T-helper 17 cell (primary cell): ENCODE results near the gene MAP2. TPM values are rescaled to one million over a fixed set of nuclear protein-coding genes. Genes with fewer than 3 reads are reported as not detected.
"Not testable (repeated sequence)": the region's sequence is repeated elsewhere in the genome, so short reads cannot be mapped to it uniquely, and the experiment has no call there.

Experiments
- ATAC-seq: fragments of 150-1000 bp; cut with Tn5 transposase; 2 replicates; pipeline ENCODE4 v1.10.0; 2021; ENCODE audit warnings: mild to moderate bottlenecking, moderate library complexity
- DNase-seq, 3 donors: peaks; one replicate each; pipeline versions ENCODE4 v3.0.0 to v3.0.0-alpha.2; 2020 to 2021
- H3K9me3 ChIP-seq: one replicate; pipeline ENCODE4 v1.7.0; 2013; ENCODE audit warnings: low read length, mild to moderate bottlenecking; ENCODE audit not compliant: control insufficient read depth, poor library complexity, severe bottlenecking
- H3K27ac Mint-ChIP-seq: one replicate; pipeline ENCODE4 v1.8.0; 2022; ENCODE audit warnings: mild to moderate bottlenecking, moderate library complexity, mixed read lengths
- H3K27me3 Mint-ChIP-seq: one replicate; pipeline ENCODE4 v1.8.0; 2022; ENCODE audit warnings: mixed read lengths
- H3K36me3 Mint-ChIP-seq: one replicate; pipeline ENCODE4 v1.8.0; 2022; ENCODE audit warnings: low read depth, mixed read lengths
- H3K4me1 Mint-ChIP-seq: one replicate; pipeline ENCODE4 v1.8.0; 2022; ENCODE audit warnings: mild to moderate bottlenecking, mixed read lengths
- H3K4me3 Mint-ChIP-seq: one replicate; pipeline ENCODE4 v1.8.0; 2022; ENCODE audit warnings: mild to moderate bottlenecking, moderate library complexity, mixed read lengths
- total RNA-seq, 4 donors: library from RNA in 2 of 4; stranded (reverse) in 2 of 4; gene quantifications; one replicate each; pipeline ENCODE4 v1.2.3 and lab custom pipeline; 2022 to 2026

MAP2 gene
- total RNA-seq, 2 donors from 2014 or later = 0.17 to 0.94 TPM

- Mint-ChIP-seq H3K27ac (no peak overlapping the region), H3K36me3 (peaks cover 2% of the 10 kb centered on the region), H3K4me3 (no peak overlapping the region), H3K27me3 (no peaks in the 10 kb centered on the region), H3K4me1 (no peaks in the 10 kb centered on the region)
- H3K9me3 ChIP-seq = no peaks in the 10 kb centered on the region
- DNase-seq = no peak
- no peak for ATAC-seq
Measured at GRCh38 chr2:209472871-209473270, 49.0 kb downstream of the MAP2 start.

- peaks cover 2% of the 10 kb centered on the region for H3K36me3 Mint-ChIP-seq
- no peak overlapping the region for H3K27ac Mint-ChIP-seq
- H3K9me3 ChIP-seq = no peaks in the 10 kb centered on the region
- H3K4me1 Mint-ChIP-seq = no peaks in the 10 kb centered on the region
- H3K27me3 Mint-ChIP-seq = no peaks in the 10 kb centered on the region
- DNase-seq (no peak), ATAC-seq (no peak)
- H3K4me3 Mint-ChIP-seq = no peak overlapping the region
Measured at GRCh38 chr2:209473930-209474419, 50.1 kb downstream of the MAP2 start.

GRCh38 chr2:209474960-209475359 is 51.1 kb downstream of the MAP2 start:
- Mint-ChIP-seq H3K4me3 (no peak overlapping the region), H3K4me1 (no peaks in the 10 kb centered on the region), H3K27me3 (no peaks in the 10 kb centered on the region), H3K27ac (no peak overlapping the region), H3K36me3 (peaks cover 2% of the 10 kb centered on the region)
- DNase-seq (no peak), ATAC-seq (no peak)
- no peaks in the 10 kb centered on the region for H3K9me3 ChIP-seq

GRCh38 chr2:209476367-209477208 is 52.7 kb downstream of the MAP2 start:
- H3K4me1 Mint-ChIP-seq = no peaks in the 10 kb centered on the region
- peaks cover 2% of the 10 kb centered on the region for H3K36me3 Mint-ChIP-seq
- H3K4me3 Mint-ChIP-seq = no peak overlapping the region
- ATAC-seq (no peak), DNase-seq (no peak)
- H3K9me3 ChIP-seq = no peaks in the 10 kb centered on the region
- H3K27ac Mint-ChIP-seq = no peak overlapping the region
- H3K27me3 Mint-ChIP-seq = no peaks in the 10 kb centered on the region

GRCh38 chr2:209492296-209492695 is 68.4 kb downstream of the MAP2 start:
- not testable (repeated sequence) for H3K27ac Mint-ChIP-seq, DNase-seq, H3K4me3 Mint-ChIP-seq, H3K36me3 Mint-ChIP-seq, H3K4me1 Mint-ChIP-seq, ATAC-seq, H3K27me3 Mint-ChIP-seq, H3K9me3 ChIP-seq

GRCh38 chr2:209495068-209495620 is 71.3 kb downstream of the MAP2 start:
- H3K36me3 Mint-ChIP-seq, H3K4me3 Mint-ChIP-seq, H3K4me1 Mint-ChIP-seq, ATAC-seq, H3K27me3 Mint-ChIP-seq, DNase-seq, H3K27ac Mint-ChIP-seq, H3K9me3 ChIP-seq: not testable (repeated sequence)

GRCh38 chr2:209495855-209496585 is 72.2 kb downstream of the MAP2 start:
- no peaks in the 10 kb centered on the region for H3K4me1 Mint-ChIP-seq
- H3K9me3 ChIP-seq = no peaks in the 10 kb centered on the region
- H3K27ac Mint-ChIP-seq = no peak overlapping the region
- H3K4me3 Mint-ChIP-seq = no peak overlapping the region
- H3K36me3 Mint-ChIP-seq = no peaks in the 10 kb centered on the region
- no peak for ATAC-seq
- DNase-seq = no peak
- H3K27me3 Mint-ChIP-seq = no peaks in the 10 kb centered on the region

- ATAC-seq (no peak), DNase-seq (no peak)
- no peak overlapping the region for H3K4me3 Mint-ChIP-seq
- no peaks in the 10 kb centered on the region for H3K4me1 Mint-ChIP-seq
- no peaks in the 10 kb centered on the region for H3K27me3 Mint-ChIP-seq
- H3K36me3 Mint-ChIP-seq = no peaks in the 10 kb centered on the region
- no peaks in the 10 kb centered on the region for H3K9me3 ChIP-seq
- H3K27ac Mint-ChIP-seq = no peak overlapping the region
Measured at GRCh38 chr2:209496586-209496982, 72.7 kb downstream of the MAP2 start.

GRCh38 chr2:209498614-209499013 is 74.8 kb downstream of the MAP2 start:
- no peak for ATAC-seq
- Mint-ChIP-seq H3K4me1 (no peaks in the 10 kb centered on the region), H3K4me3 (no peak overlapping the region), H3K36me3 (no peaks in the 10 kb centered on the region), H3K27ac (no peak overlapping the region), H3K27me3 (no peaks in the 10 kb centered on the region)
- H3K9me3 ChIP-seq = no peaks in the 10 kb centered on the region
- no peak for DNase-seq

- DNase-seq (no peak), ATAC-seq (no peak)
- Mint-ChIP-seq H3K36me3 (no peaks in the 10 kb centered on the region), H3K4me3 (no peak overlapping the region), H3K4me1 (no peaks in the 10 kb centered on the region), H3K27me3 (no peaks in the 10 kb centered on the region), H3K27ac (no peak overlapping the region)
- no peaks in the 10 kb centered on the region for H3K9me3 ChIP-seq
Measured at GRCh38 chr2:209499069-209499468, 75.2 kb downstream of the MAP2 start.

- Mint-ChIP-seq H3K36me3 (no peaks in the 10 kb centered on the region), H3K4me1 (no peaks in the 10 kb centered on the region), H3K4me3 (no peak overlapping the region), H3K27ac (no peak overlapping the region), H3K27me3 (no peaks in the 10 kb centered on the region)
- no peak for ATAC-seq
- no peaks in the 10 kb centered on the region for H3K9me3 ChIP-seq
- no peak for DNase-seq
Measured at GRCh38 chr2:209501579-209501978, 77.7 kb downstream of the MAP2 start.

GRCh38 chr2:209505410-209505809 is 81.6 kb downstream of the MAP2 start:
- no peak for ATAC-seq

GRCh38 chr2:209508255-209508654 is 84.4 kb downstream of the MAP2 start:
- ATAC-seq (no peak), DNase-seq (no peak)
- Mint-ChIP-seq H3K4me1 (no peaks in the 10 kb centered on the region), H3K27me3 (no peaks in the 10 kb centered on the region), H3K4me3 (no peak overlapping the region), H3K27ac (no peak overlapping the region), H3K36me3 (no peaks in the 10 kb centered on the region)
- no peaks in the 10 kb centered on the region for H3K9me3 ChIP-seq

More at GRCh38 chr2:209505410-209505809, 81.6 kb downstream of the MAP2 start:
- H3K36me3 Mint-ChIP-seq = no peaks in the 10 kb centered on the region
- no peak overlapping the region for H3K4me3 Mint-ChIP-seq
- no peaks in the 10 kb centered on the region for H3K9me3 ChIP-seq
- H3K27ac Mint-ChIP-seq = no peak overlapping the region
- H3K27me3 Mint-ChIP-seq = no peaks in the 10 kb centered on the region
- no peaks in the 10 kb centered on the region for H3K4me1 Mint-ChIP-seq
- no peak for DNase-seq
